Measurements from ENCODE around the gene FBH1. TPM values are rescaled to one million over a fixed set of nuclear protein-coding genes. Genes with fewer than 3 reads are reported as not detected.
"Not testable (repeated sequence)": the region's sequence is repeated elsewhere in the genome, so short reads cannot be mapped to it uniquely, and the experiment has no call there.

Gene FBH1
- total RNA-seq, 5 donors from 2014 or later (not counting 1 experiment from before 2014, with no cell fraction given), result 72.8 to 95.5 (median 86.2) TPM

DNA sequence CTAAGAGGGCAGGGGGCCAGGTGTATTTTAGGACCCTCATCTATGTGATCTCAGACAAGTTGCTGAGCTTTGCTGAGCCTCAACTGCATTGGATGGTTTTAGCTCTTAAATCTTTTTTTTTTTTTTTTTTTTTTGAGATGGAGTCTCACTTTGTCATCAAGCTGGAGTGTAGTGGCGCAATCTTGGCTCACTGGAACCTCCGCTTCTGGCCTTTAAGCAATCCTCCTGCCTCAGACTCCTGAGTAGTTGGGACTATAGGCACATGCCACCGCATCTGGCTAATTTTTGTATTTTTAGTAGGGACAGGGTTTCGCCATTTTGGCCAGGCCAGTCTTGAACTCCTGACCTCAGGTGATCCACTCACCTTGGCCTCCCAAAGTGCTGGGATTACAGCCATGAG lies 43.4 kb upstream of the FBH1 start:
- H3K4me1 Mint-ChIP-seq, result peaks cover 5 to 14% (median 9%) of the 10 kb centered on the region in 3 donors
- 100% methylated on average over 1 of the region's 4 CpGs for WGBS (ENCODE audit: insufficient coverage)
- H3K9me3 ChIP-seq; POLR2A ChIA-PET; H3K27me3 Mint-ChIP-seq; H3K4me1 ChIP-seq (ENCODE audit: control insufficient read depth in 1 of 2, extremely low read depth in 1 of 2, insufficient read depth in 2 of 2, low read length in 2 of 2); H3K9me3 Mint-ChIP-seq; ATAC-seq (replicated peaks in 1 of 4); H3K4me3 Mint-ChIP-seq; H3K36me3 Mint-ChIP-seq; H3K27ac Mint-ChIP-seq; H3K27me3 ChIP-seq (replicated peaks in 1 of 2; ENCODE audit: control insufficient read depth in 2 of 2, extremely low read depth in 1 of 2, insufficient read depth in 2 of 2, low read length in 1 of 2); DNase-seq; H3K4me3 ChIP-seq (ENCODE audit: control insufficient read depth in 1 of 2, extremely low read depth in 1 of 2, low read length in 1 of 2); H3K36me3 ChIP-seq (ENCODE audit: control insufficient read depth in 2 of 2, extremely low read depth in 1 of 2, insufficient read depth in 1 of 2, low read length in 1 of 2); H3K27ac ChIP-seq (ENCODE audit: low read length): not testable (repeated sequence)
- CTCF ChIA-PET, result interaction anchor here in 1 of 2 donors (0.7 kb wide), 1 partner anchor 216 kb away, joined by 7 read pairs; no protein-coding TSS in a partner anchor

DNA sequence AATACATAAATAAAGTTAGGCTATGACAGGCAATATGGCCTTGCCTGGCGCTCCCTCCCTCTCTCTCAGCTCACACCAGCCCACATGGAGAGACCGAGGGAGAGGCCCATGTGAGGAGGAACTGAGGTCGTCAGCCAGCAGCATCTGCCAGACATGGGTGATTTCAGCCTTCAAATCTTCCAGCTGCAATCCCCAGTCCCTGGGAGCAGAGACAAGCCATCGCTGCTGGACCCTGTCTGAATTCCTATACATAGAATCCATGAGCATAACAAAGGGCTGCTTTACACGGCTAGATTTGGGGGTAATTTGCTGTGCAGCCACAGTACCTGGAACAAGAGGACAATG lies 35.9 kb upstream of the FBH1 start:
- Histone ChIP-seq H3K4me1 (ENCODE audit: control insufficient read depth in 1 of 2, extremely low read depth in 1 of 2, insufficient read depth in 2 of 2, low read length in 2 of 2) (no peaks in the 10 kb centered on the region), H3K36me3 (ENCODE audit: control insufficient read depth in 2 of 2, extremely low read depth in 1 of 2, insufficient read depth in 1 of 2, low read length in 1 of 2) (no peaks in the 10 kb centered on the region), H3K4me3 (ENCODE audit: control insufficient read depth in 1 of 2, extremely low read depth in 1 of 2, low read length in 1 of 2) (no peak overlapping the region), H3K27me3 (replicated peaks in 1 of 2; ENCODE audit: control insufficient read depth in 2 of 2, extremely low read depth in 1 of 2, insufficient read depth in 2 of 2, low read length in 1 of 2) (peaks cover 0 to 15% of the 10 kb centered on the region in 2 experiments), H3K27ac (ENCODE audit: low read length) (no peak overlapping the region), H3K9me3 (no peaks in the 10 kb centered on the region)
- H3K27ac Mint-ChIP-seq, result no peak overlapping the region
- ChIA-PET POLR2A (no interaction called here), CTCF (no interaction called here)
- H3K36me3 Mint-ChIP-seq, result no peaks in the 10 kb centered on the region
- ATAC-seq (replicated peaks in 1 of 4) (no peak), DNase-seq (no peak)
- peaks cover 0 to 3% of the 10 kb centered on the region in 2 donors for H3K27me3 Mint-ChIP-seq
- no peak overlapping the region for H3K4me3 Mint-ChIP-seq
- H3K9me3 Mint-ChIP-seq, result no peaks in the 10 kb centered on the region
- 100% methylated on average over 1 of the region's 5 CpGs for WGBS (ENCODE audit: insufficient coverage)
- H3K4me1 Mint-ChIP-seq, result peaks cover 0 to 3% (median 0%) of the 10 kb centered on the region in 3 donors

GRCh38 chr10:5855979-5856700 lies 33.9 kb upstream of the FBH1 start:
- POLR2A ChIA-PET, result no interaction called here

GRCh38 chr10:5856701-5857004 lies 33.4 kb upstream of the FBH1 start:
- Mint-ChIP-seq H3K4me1 (peaks cover 0 to 3% (median 0%) of the 10 kb centered on the region in 3 donors), H3K9me3 (no peaks in the 10 kb centered on the region), H3K4me3 (no peak overlapping the region), H3K27me3 (peaks cover 0 to 3% of the 10 kb centered on the region in 2 donors), H3K27ac (no peak overlapping the region), H3K36me3 (no peaks in the 10 kb centered on the region)
- Histone ChIP-seq H3K36me3 (ENCODE audit: control insufficient read depth in 2 of 2, extremely low read depth in 1 of 2, insufficient read depth in 1 of 2, low read length in 1 of 2) (no peaks in the 10 kb centered on the region), H3K4me3 (ENCODE audit: control insufficient read depth in 1 of 2, extremely low read depth in 1 of 2, low read length in 1 of 2) (no peak overlapping the region), H3K9me3 (no peaks in the 10 kb centered on the region), H3K4me1 (ENCODE audit: control insufficient read depth in 1 of 2, extremely low read depth in 1 of 2, insufficient read depth in 2 of 2, low read length in 2 of 2) (no peaks in the 10 kb centered on the region), H3K27me3 (replicated peaks in 1 of 2; ENCODE audit: control insufficient read depth in 2 of 2, extremely low read depth in 1 of 2, insufficient read depth in 2 of 2, low read length in 1 of 2) (peaks cover 0 to 15% of the 10 kb centered on the region in 2 experiments), H3K27ac (ENCODE audit: low read length) (no peak overlapping the region)
- 91% methylated on average over 4 of the region's 7 CpGs for WGBS (ENCODE audit: insufficient coverage)
- DNase-seq (no peak), ATAC-seq (replicated peaks in 1 of 4) (no peak)
- ChIA-PET CTCF (no interaction called here), POLR2A (no interaction called here)

More at GRCh38 chr10:5855979-5856700, 33.9 kb upstream of the FBH1 start:
- no peak for ATAC-seq (replicated peaks in 1 of 4)
- WGBS (ENCODE audit: insufficient coverage), result 70% methylated on average over 12 of the region's 18 CpGs
- no peak for DNase-seq
- H3K9me3 Mint-ChIP-seq, result no peaks in the 10 kb centered on the region
- H3K9me3 ChIP-seq, result no peaks in the 10 kb centered on the region
- H3K27me3 Mint-ChIP-seq, result peaks cover 0 to 3% of the 10 kb centered on the region in 2 donors
- H3K36me3 Mint-ChIP-seq, result no peaks in the 10 kb centered on the region
- no peak overlapping the region for H3K27ac ChIP-seq (ENCODE audit: low read length)
- H3K4me3 ChIP-seq (ENCODE audit: control insufficient read depth in 1 of 2, extremely low read depth in 1 of 2, low read length in 1 of 2), result no peak overlapping the region
- H3K27ac Mint-ChIP-seq, result no peak overlapping the region
- H3K4me1 ChIP-seq (ENCODE audit: control insufficient read depth in 1 of 2, extremely low read depth in 1 of 2, insufficient read depth in 2 of 2, low read length in 2 of 2), result no peaks in the 10 kb centered on the region
- H3K4me3 Mint-ChIP-seq, result no peak overlapping the region
- no peaks in the 10 kb centered on the region for H3K36me3 ChIP-seq (ENCODE audit: control insufficient read depth in 2 of 2, extremely low read depth in 1 of 2, insufficient read depth in 1 of 2, low read length in 1 of 2)
- CTCF ChIA-PET, result interaction anchor here in 1 of 2 donors (0.6 kb wide), 1 partner anchor 11 kb away, joined by 7 read pairs; no protein-coding TSS in a partner anchor
- H3K4me1 Mint-ChIP-seq, result peaks cover 0 to 3% (median 0%) of the 10 kb centered on the region in 3 donors
- peaks cover 0 to 15% of the 10 kb centered on the region in 2 experiments for H3K27me3 ChIP-seq (replicated peaks in 1 of 2; ENCODE audit: control insufficient read depth in 2 of 2, extremely low read depth in 1 of 2, insufficient read depth in 2 of 2, low read length in 1 of 2)

DNA sequence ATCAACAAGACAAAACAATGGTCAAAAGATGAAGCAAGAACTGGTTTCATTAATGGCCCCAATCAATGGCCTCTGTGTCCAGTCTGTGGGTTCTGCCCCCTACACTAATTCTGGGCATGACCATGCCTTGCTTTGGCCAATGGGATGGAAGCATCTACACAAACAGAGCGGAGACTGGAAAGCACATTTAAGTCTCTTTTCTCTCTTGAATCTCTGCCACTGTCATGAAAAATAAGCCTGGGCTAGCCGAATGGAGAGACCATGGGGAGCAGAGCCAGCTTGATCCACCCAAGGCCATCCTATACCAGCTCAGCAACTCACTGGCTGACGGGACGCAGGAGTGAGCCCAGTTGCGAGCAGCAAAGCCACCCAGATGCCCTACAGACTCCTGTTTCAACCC lies 31.2 kb upstream of the FBH1 start:
- Mint-ChIP-seq H3K4me3 (no peak overlapping the region), H3K27me3 (peaks cover 0 to 3% of the 10 kb centered on the region in 2 donors), H3K9me3 (no peaks in the 10 kb centered on the region), H3K4me1 (no peaks in the 10 kb centered on the region), H3K27ac (no peak overlapping the region), H3K36me3 (peaks cover 14% of the 10 kb centered on the region)
- Histone ChIP-seq H3K27ac (ENCODE audit: low read length) (no peak overlapping the region), H3K9me3 (no peaks in the 10 kb centered on the region), H3K4me3 (ENCODE audit: control insufficient read depth in 1 of 2, extremely low read depth in 1 of 2, low read length in 1 of 2) (no peak overlapping the region), H3K4me1 (ENCODE audit: control insufficient read depth in 1 of 2, extremely low read depth in 1 of 2, insufficient read depth in 2 of 2, low read length in 2 of 2) (no peaks in the 10 kb centered on the region), H3K27me3 (replicated peaks in 1 of 2; ENCODE audit: control insufficient read depth in 2 of 2, extremely low read depth in 1 of 2, insufficient read depth in 2 of 2, low read length in 1 of 2) (peaks cover 0 to 4% of the 10 kb centered on the region in 2 experiments), H3K36me3 (ENCODE audit: control insufficient read depth in 2 of 2, extremely low read depth in 1 of 2, insufficient read depth in 1 of 2, low read length in 1 of 2) (no peaks in the 10 kb centered on the region)
- ChIA-PET POLR2A (interaction anchor here in 1 of 2 donors (0.6 kb wide), 2 partner anchors 44 to 422 kb away, joined by 3 to 4 read pairs; no protein-coding TSS in a partner anchor), CTCF (no interaction called here)
- no peak for DNase-seq
- 92% methylated on average over 2 of the region's 5 CpGs for WGBS (ENCODE audit: insufficient coverage)
- no peak for ATAC-seq (replicated peaks in 1 of 4)

DNA sequence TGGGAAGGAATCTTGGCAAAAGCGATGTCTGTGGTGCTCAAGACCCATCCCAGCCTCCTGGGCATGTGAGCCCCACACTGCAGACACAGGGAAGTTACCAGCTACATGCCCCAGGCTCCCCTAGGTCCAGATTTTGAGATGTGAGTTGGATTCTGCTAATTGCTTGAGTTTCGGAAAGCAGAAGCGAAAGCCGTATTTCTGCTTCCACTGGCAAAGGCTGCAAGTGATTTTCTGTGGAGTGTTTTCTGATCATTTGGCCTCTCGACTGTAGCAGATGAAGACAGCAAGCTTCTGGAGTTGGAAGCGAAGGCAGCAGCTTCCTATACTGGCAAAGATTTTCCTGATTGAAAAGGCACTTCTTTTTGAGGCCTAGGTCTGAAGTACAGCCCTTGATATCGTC lies 30.0 kb upstream of the FBH1 start:
- peaks cover 21% of the 10 kb centered on the region for H3K36me3 Mint-ChIP-seq
- ChIA-PET POLR2A (no interaction called here), CTCF (interaction anchor here (0.5 to 0.8 kb wide), 3 partner anchors 20 to 217 kb away, joined by 3 to 5 read pairs (median 3); no protein-coding TSS in a partner anchor)
- no peak overlapping the region for H3K27ac ChIP-seq (ENCODE audit: low read length)
- H3K4me1 Mint-ChIP-seq, result no peaks in the 10 kb centered on the region
- peaks cover 0 to 3% of the 10 kb centered on the region in 2 donors for H3K27me3 Mint-ChIP-seq
- H3K27ac Mint-ChIP-seq, result no peak overlapping the region
- no peak for DNase-seq
- H3K27me3 ChIP-seq (replicated peaks in 1 of 2; ENCODE audit: control insufficient read depth in 2 of 2, extremely low read depth in 1 of 2, insufficient read depth in 2 of 2, low read length in 1 of 2), result peaks cover 0 to 4% of the 10 kb centered on the region in 2 experiments
- no peaks in the 10 kb centered on the region for H3K9me3 Mint-ChIP-seq
- no peak for ATAC-seq (replicated peaks in 1 of 4)
- H3K4me3 ChIP-seq (ENCODE audit: control insufficient read depth in 1 of 2, extremely low read depth in 1 of 2, low read length in 1 of 2), result no peak overlapping the region
- H3K4me3 Mint-ChIP-seq, result no peak overlapping the region
- H3K4me1 ChIP-seq (ENCODE audit: control insufficient read depth in 1 of 2, extremely low read depth in 1 of 2, insufficient read depth in 2 of 2, low read length in 2 of 2), result no peaks in the 10 kb centered on the region
- H3K9me3 ChIP-seq, result no peaks in the 10 kb centered on the region
- WGBS (ENCODE audit: insufficient coverage), result 93% methylated on average over 6 of the region's 7 CpGs
- H3K36me3 ChIP-seq (ENCODE audit: control insufficient read depth in 2 of 2, extremely low read depth in 1 of 2, insufficient read depth in 1 of 2, low read length in 1 of 2), result peaks cover 0 to 3% of the 10 kb centered on the region in 2 donors
